Suprapubic skin (tissue), 4 donors: Measurements from ENCODE around the gene RAB37.

ENCODE experiments used
- EP300 ChIP-seq: sonication (generic); formaldehyde crosslinking; IDR thresholded peaks from one replicate; pipeline ENCODE4 v1.6.1; 2017; ENCODE audit warnings: antibody characterized with exemption
- POLR2A ChIP-seq, 2 donors: fragments of 450-650 bp; IDR thresholded peaks; one replicate each; pipeline ENCODE4 v1.6.1; 2017; ENCODE audit warnings: antibody characterized with exemption in 2 of 2, mild to moderate bottlenecking in 2 of 2, moderate library complexity in 2 of 2
- POLR2AphosphoS5 ChIP-seq, 3 donors: sonication (generic); formaldehyde crosslinking; IDR thresholded peaks; one replicate each; pipeline ENCODE4 v1.6.1; 2017; ENCODE audit warnings: antibody characterized with exemption in 3 of 3

- TF ChIP-seq POLR2A (IDR thresholded peaks at IDR 0.05) (no peak), EP300 (no peak), POLR2AphosphoS5 (IDR thresholded peaks at IDR 0.05) (no peak)
Observed at GRCh38 chr17:74730491-74731346, 6.3 kb upstream of the RAB37 start.
